ENCODE results near the gene GGT6.

Gene GGT6

DNA sequence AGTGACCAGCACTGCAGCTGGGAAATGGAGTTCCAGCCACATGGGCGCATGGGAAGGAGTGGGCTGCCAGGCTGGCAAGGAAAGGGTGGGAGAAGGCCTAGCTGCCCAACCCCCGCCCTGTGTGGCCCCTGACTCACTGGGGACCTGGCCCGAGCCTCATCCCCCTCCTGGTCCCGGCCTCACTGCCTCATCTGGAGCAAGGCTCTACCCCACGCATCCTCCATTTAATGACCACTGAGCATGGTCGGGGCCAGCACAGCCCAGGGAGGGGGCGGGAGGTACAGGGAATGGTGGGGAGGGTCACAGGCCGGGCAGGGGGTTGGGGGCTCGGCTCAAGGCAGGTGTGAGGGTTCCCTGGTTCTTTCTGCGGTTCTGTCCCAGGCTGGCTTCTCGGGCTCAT lies 45.6 kb downstream of the GGT6 start:
- DNase-seq: no peak
- in situ Hi-C loops (cut with MboI; ENCODE audit: low pct_unique_long_range_greater_than_20kb, low sequenced_read_pairs): no loop called here

DNA sequence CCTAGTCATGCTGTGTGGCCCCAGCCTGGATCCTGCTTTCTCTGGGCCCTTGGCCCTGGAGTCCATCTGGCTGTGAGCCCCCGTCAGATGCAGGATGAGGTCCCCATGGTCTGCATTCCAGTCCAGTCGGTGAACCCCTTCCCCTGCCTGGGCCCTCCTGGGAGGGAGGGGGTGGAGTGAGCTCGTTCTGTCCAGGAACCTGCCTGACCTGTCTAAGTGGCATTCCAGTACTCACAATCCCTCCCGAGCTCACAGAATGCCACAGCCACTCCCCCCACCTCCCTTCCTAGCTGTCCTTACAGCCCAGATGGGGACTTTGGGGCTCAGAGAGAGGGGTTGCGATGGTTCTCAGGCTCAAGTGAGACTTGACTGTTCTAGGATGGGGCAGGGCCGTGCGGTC lies 46.2 kb downstream of the GGT6 start:
- no peak for DNase-seq
- in situ Hi-C loops (cut with MboI; ENCODE audit: low pct_unique_long_range_greater_than_20kb, low sequenced_read_pairs): no loop called here

DNA sequence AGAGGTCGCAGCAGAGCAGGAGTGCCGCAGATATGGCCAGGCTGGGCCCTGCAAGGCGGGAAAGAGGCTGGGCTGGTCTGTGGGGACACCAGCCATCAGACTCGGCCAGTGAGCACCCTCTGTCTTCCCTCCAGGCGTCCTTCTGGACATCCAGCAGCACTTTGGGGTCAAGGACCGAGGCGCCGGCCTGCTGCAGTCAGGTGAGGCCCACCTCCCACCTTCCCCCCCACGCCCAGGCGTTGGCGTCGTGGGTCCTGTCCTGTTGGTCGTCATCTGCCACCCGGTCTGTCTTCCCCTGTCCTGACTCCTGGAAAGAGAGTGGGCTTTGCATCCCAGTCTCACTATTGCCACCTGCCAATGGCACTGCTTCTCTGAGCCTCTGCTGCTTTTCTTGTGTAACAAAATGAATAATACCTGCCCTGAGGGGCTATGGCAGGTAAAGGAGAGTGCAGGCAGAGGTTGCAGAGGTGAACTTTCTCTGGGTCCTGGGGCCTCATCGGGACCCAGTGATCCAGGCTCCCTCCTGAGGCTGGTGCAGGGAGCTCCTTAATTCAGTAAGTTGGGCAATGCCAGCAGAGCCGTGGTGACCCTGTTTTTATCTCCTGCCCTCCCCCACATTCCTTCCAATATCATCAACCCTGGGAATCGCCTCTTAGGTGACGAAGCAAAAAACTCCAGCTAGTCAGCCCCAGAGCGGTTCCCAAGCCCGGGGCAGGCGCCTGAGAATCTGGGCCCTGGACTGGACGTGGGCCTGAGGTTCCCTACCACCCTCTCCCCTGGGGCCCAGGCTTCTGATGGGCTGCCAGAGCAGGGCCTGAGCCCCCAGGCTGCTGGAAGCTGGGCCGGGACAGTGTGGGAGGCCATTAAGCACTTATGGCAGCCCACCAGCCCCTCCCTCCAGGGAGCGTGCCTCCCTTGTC lies 47.0 kb downstream of the GGT6 start:
- DNase-seq: no peak
- in situ Hi-C loops (cut with MboI; ENCODE audit: low pct_unique_long_range_greater_than_20kb, low sequenced_read_pairs): no loop called here

DNA sequence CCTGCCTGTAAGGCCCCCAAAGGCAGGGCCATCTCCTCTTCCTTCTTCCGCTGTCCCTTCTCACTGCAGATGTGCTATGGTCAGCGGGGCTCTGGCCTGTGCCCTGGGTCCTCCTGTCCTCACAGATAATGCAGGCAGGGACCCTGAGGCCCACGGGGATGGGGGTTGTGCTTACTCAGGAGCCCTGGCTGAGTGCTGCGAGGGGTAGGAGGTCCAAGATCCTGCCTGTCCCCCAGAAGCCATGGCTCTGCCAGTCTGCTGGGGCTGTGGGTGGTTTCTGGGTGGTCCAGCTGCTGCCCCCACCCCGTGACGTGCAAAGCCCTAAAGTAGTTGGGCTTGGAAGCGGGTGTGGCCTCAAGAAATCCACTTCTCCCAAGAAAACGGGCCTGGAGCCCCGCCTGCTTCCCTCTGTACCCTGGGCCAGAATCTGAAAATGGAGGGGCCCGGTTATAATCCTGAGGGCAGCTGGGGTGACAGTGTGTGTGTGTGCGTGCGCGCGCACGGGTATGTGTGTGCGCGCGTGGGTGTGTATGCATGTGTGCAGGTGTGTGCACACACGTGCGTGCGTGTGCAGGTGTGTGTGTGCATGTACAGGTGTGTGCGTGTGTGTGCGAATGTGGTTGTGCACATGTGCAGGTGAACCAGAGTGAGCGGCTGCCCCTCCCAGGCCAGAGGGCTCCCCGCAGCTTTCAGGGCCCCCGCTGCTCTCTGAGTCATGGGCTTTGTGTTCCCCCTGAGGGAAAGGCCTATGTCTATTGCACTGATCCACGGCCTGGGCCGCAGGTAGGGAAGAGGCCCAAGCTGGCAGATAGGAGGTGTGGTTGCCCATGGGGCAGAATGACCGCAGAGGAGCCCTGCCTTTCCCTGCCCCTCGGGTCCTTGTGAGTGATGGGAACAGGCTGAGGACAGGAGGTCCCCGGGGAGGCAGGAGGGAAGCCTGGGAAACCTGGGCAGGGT lies 47.9 kb downstream of the GGT6 start:
- in situ Hi-C loops (cut with MboI; ENCODE audit: low pct_unique_long_range_greater_than_20kb, low sequenced_read_pairs): no loop called here
- no peak for DNase-seq

DNA sequence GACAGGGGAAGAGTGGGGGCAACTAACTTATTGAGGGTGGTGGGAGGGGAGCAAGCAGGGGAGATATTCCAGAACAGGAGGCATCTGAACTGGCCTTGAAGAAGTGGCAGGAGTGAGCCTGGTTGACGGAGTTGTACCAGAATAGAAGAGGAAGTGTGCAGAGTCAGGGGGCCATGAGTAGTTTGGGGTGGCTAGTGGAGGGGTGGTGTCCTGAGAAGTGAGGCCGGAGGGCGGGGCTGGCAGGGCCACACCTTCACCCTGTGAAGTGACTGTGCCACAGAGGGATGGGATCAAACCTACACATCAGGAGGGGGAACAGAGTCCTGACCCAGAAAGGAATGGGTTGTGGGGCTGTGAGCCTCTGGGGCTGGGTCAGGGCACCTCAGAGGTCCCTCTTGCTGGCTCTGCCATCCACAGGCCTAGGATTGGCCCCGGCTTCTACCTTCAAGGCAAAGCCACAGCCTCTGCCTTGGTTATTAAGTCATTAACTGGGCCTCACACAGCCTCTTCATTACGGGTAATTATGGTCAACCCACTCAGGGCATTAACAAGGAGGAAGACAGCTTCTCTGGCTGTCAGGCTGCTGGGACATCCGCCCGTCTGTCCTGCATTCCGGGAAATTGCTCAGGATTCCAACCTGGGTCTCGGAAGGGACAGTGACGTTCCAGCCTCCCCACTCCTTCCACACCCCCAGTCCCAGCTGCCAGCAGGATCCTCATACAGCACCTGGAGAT lies 49.0 kb downstream of the GGT6 start:
- in situ Hi-C loops (cut with MboI; ENCODE audit: low pct_unique_long_range_greater_than_20kb, low sequenced_read_pairs): no loop called here
- DNase-seq: no peak

DNA sequence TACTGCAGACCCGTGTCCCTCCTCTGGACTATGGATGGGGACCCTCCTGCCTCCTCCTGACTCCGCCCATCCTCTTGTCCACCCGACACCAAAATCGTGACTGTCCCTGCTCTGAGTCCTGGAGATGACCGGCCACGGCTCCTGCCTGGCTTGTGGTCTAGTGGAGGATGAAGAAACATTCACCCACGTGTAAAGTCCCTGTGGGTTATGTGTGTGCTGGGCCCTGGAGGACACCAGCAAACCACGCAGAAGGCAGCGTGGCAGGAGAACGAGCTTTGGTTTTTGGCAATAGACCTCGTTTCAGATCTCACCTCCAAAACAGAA lies 49.8 kb downstream of the GGT6 start:
- DNase-seq: no peak
- in situ Hi-C loops (cut with MboI; ENCODE audit: low pct_unique_long_range_greater_than_20kb, low sequenced_read_pairs): no loop called here

DNA sequence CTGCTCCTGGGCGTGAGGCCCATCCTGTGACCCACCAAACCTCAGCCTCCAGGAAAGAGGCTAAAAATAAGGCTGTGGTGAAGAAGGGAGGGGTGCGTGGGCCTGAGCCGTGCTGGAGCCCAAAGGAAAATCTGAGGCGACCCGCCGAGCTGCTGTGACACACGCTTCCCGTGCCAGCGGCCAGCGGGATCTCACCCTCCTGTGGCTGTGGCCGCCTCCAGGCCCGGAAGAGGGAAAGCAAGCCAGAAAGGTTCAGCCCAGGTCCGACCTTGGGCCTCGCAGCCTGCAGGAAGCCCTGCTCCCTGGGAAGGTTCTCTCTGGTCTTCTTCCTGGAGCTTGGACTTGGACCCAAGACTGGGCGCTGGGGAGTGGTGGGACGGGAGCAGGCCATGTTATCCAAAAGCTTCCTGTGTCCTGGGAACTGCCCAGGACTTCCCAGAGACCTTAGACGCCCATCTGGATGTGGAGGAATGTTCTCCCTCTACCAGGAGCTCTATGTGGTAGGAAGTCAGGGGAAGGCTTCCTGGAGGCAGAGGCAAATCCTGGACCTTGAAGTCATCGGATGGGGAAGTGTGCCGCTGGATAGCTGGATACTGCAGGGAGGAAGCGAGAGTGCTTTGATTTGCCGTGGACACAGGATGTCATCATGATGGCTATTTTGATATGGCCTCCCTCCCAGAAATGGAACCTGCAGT lies 50.3 kb downstream of the GGT6 start:
- in situ Hi-C loops (cut with MboI; ENCODE audit: low pct_unique_long_range_greater_than_20kb, low sequenced_read_pairs): no loop called here
- DNase-seq: no peak

DNA sequence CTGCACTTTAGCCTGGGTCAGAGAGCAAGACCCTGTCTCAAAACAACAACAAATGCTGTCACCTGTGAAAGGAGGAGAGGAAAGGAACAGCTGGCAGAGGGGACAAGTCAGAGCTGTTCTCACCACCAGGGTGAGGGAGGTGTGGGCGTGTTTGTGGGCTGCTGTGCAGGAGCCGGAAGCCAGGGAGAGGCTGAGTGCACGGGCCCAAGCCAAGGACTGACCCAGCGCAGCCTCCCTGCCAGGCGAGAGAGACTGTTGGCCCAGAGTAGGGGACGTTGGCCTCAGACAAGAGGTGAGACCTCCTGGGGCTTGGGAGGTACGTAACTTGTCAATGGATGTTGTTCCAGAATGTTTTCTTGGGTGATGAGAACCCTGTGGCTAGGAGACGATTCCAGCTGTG lies 51.0 kb downstream of the GGT6 start:
- in situ Hi-C loops (cut with MboI; ENCODE audit: low pct_unique_long_range_greater_than_20kb, low sequenced_read_pairs): no loop called here
- DNase-seq: peak; percentile 72

DNA sequence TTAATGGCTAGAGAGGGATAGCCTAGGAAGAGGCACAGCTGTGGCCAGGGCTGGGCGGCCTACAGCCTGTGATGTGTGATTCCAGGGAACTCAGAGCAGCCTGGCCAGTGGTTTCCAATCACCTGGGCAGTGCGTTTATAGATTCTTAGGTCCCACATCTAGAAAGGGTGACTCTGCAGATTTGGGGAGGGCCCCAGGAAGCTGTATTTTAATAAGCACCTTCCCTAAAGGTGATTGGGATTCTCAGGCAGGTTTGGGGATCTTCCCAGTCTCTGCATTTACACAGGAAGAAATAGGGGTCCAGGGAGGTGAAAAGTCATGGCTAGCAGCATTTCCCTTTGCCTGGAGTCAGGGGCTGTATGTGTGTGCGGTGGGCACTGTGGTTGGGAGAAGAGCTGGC lies 52.2 kb downstream of the GGT6 start:
- in situ Hi-C loops (cut with MboI; ENCODE audit: low pct_unique_long_range_greater_than_20kb, low sequenced_read_pairs): no loop called here
- DNase-seq: no peak

DNA sequence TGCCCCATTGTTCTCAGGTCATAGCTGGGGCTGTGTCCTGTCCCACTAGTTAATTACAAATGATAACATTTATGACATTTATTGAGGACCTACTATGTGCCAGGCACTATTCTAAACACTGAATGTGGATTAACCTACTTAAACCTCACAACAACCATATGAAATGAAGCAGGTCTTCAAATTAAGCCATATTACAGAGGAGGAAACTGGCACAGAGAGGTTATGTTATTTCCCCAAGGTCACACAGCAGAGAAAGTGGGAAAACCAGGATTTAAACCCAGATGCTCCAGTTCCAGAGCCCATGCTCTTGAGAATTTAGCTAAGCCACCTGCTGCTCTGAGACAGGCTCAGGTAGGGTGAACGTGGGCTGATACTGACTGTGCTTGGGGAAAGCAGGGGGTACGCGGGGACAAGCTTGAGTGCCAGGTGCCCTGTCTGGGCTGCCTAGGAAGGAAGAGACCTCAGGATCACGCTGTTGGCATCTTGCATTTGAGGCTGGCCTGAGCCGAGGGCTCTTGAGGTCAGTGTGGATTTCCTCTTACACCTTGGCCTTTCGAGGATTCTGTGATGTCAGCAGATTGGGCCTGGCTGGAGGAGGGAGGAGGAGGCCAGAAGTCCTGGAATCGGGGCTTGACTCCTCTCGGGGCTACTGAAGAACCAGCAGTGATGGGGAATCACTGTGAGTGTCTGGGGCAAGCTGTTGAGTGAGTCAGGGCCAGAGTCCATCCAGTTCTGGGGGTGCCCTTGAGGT lies 52.8 kb downstream of the GGT6 start:
- DNase-seq: no peak
- in situ Hi-C loops (cut with MboI; ENCODE audit: low pct_unique_long_range_greater_than_20kb, low sequenced_read_pairs): no loop called here
